Subcutaneous adipose tissue (tissue), 4 donors: Measurements from ENCODE around the gene CRACR2B. TPM values are rescaled to one million over a fixed set of nuclear protein-coding genes. Genes with fewer than 3 reads are reported as not detected.

Experiments
- CTCF ChIP-seq: fragments of 450-650 bp; IDR thresholded peaks from one replicate; pipeline ENCODE4 v1.5.1; 2016; ENCODE audit warnings: low read depth, mild to moderate bottlenecking, control low read depth, antibody characterized with exemption, moderate library complexity
- total RNA-seq, 4 donors: library from RNA; depleted of rRNA; stranded (reverse); fragments of >200 nt; gene quantifications; one replicate each; pipeline ENCODE4 v1.1.0, GENCODE V29; 2016

Gene CRACR2B
- 10 to 100 TPM in 2 of 4 donors, 1 to 10 TPM in 2; 2.3 to 44.6 (median 9.7) TPM for total RNA-seq

- TF ChIP-seq CTCF = no peak
These were observed at the start of gene CRACR2B for GRCh38 chr11:827897-828192. Gene CRACR2B, plus strand, starts transcription at chr11:827919. Its CDS starts 689 bp downstream, at chr11:828608.

GRCh38 chr11:778976-779954, 48.5 kb upstream of the CRACR2B start:
- no peak for TF ChIP-seq CTCF

DNA sequence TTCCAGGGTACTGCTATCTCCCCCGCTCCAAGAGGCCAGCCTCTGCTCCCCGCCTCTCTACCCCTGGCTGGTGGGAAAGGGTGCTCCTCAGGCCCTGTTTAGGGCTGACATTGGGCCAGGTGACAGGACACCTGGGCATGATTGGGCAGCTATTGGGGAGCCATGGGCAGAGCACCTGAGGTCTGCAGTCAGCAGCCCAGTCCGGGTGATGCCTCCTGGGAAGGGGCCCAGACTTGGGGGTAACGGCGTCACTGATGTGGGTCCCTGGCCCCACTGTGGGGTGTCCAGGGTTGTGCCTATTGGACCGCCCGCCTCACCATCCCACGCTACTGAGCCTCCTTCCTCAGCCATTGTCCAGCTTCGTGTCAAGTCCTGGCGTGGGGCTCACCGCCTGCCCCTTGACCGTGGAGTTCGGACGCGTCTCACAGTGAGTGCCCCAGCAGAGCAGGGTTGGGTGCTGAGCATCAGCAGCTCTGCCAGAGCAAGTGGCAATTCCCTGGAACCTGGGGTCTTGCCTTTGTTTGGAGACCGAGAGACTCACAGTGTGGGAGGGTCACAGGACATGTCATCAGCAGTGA, 47.7 kb upstream of the CRACR2B start:
- no peak for TF ChIP-seq CTCF

GRCh38 chr11:782264-783174, 45.2 kb upstream of the CRACR2B start:
- TF ChIP-seq CTCF = no peak

- TF ChIP-seq CTCF = no peak
These were observed 44.1 kb upstream of the CRACR2B start for GRCh38 chr11:783581-784015.

- no peak for TF ChIP-seq CTCF
These were observed 41.3 kb upstream of the CRACR2B start for GRCh38 chr11:786235-787083.
